ENCODE measurements around the gene DNMT3A. TPM values are rescaled to one million over a fixed set of nuclear protein-coding genes. Genes with fewer than 3 reads are reported as not detected.
A peak's percentile ranks its signal among the peaks of the same experiment; 100 is the strongest.

The DNMT3A gene
- total and polyA plus RNA-seq, 2 donors from 2014 or later, result 6.5 to 31.4 TPM

Small RNA genes within 50 kb of the gene (microRNA-seq; reads per million reads assigned to microRNA genes)
- gene MIR1301, result 56.5 reads per million, percentile 44 among the genes with 10 or more reads in this experiment

Other genes with a start within 250 kb of the DNMT3A start
- gene POMC, start 173.3 kb downstream of the DNMT3A start, total RNA-seq, result 1.5 TPM
- gene POMC, start 173.3 kb downstream of the DNMT3A start, polyA plus RNA-seq (ENCODE audit: insufficient read depth, low read depth, low replicate concordance), result 2.1 TPM